22Rv1 (cell line): ENCODE data around the gene NRXN3.

Experiments
- H3K27ac ChIP-seq: fragments of 450-650 bp; 2 replicates; pipeline ENCODE4 v1.5.1; 2017
- CTCF ChIP-seq: fragments of 450-650 bp; IDR thresholded peaks from 2 replicates; pipeline ENCODE4 v1.5.1; 2017; ENCODE audit warnings: mild to moderate bottlenecking
- ZFX ChIP-seq: fragments of 450-650 bp; IDR thresholded peaks from 2 replicates; pipeline ENCODE4 v1.6.1; 2017; ENCODE audit warnings: antibody characterized with exemption, borderline replicate concordance

NRXN3 gene

GRCh38 chr14:79293482-79294177 lies 1123.5 kb downstream of the NRXN3 start:
- no peak for TF ChIP-seq ZFX
- no peak for TF ChIP-seq CTCF
- H3K27ac ChIP-seq, result no peak overlapping the region

- H3K27ac ChIP-seq, result no peak overlapping the region
- no peak for TF ChIP-seq ZFX
- TF ChIP-seq CTCF, result no peak
Observed at GRCh38 chr14:79294499-79294898, 1124.3 kb downstream of the NRXN3 start.

DNA sequence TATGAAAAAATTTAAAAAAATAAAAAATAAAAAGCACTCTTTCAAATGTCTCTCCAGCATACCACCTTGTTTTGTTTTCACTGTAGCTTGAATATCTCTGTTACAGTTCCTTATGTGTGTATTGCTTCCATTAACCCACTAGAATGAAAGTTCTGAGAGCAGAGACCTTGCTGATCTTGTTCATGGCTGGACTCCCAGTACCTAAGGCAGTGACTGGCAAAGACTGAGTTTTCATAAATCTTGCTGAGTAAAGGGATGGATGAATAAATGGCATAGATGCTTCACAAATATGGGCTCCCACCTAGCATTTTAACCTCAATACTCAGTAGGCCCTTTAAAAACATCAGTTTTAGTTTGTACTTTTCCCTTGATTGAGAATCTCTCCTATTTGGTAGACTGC lies 1125.2 kb downstream of the NRXN3 start:
- TF ChIP-seq CTCF (no peak), ZFX (no peak)
- H3K27ac ChIP-seq, result no peak overlapping the region

- no peak overlapping the region for H3K27ac ChIP-seq
- TF ChIP-seq ZFX (no peak), CTCF (no peak)
Observed at GRCh38 chr14:79298373-79298772, 1128.2 kb downstream of the NRXN3 start.

DNA sequence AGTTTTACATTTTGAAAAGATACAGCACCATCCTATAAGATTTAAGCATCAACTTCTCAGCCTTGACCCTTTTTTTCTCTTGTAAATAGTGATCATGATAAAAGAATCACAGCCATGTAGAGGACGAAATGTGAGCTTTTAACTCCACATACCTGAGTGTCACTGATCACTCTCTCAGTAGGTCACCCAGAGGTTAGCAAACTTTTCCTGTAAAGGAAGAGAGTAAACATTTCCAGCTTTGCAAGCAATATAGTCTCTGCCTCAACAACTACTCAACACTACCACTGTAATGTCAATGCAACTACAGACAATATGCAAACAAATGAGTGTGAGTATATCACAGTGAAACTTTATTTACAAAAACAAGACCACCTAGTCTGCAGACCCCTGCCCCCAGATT lies 1129.0 kb downstream of the NRXN3 start:
- no peak for TF ChIP-seq CTCF
- H3K27ac ChIP-seq, result no peak overlapping the region

GRCh38 chr14:79304279-79304678 lies 1134.1 kb downstream of the NRXN3 start:
- H3K27ac ChIP-seq, result no peak overlapping the region
- no peak for TF ChIP-seq CTCF
- no peak for TF ChIP-seq ZFX

DNA sequence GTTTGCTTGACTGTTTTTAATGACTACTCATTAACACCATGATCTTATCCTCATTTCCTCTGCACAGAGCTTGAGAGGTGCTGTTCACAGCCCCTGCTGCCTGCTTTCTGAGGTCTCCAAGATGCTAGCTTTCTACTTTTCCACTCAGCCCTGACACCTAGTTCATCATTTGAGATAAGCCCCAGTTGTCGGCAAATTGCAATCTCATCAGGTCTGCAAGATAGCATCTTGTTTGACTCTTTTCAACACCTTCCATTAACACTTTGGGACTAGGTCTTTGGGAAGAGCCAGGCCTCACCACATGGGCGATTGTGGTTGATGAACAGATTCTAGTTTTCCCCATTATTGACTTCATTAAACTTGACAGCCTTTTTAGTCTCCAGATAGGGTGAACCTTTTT lies 1136.4 kb downstream of the NRXN3 start:
- TF ChIP-seq ZFX (no peak), CTCF (no peak)
- no peak overlapping the region for H3K27ac ChIP-seq
